ENCODE measurements around the gene DDHD1. TPM values are rescaled to one million over a fixed set of nuclear protein-coding genes. Genes with fewer than 3 reads are reported as not detected.

Gene DDHD1
- total RNA-seq: 17.8 and 19.1 TPM in 2 replicates

DNA sequence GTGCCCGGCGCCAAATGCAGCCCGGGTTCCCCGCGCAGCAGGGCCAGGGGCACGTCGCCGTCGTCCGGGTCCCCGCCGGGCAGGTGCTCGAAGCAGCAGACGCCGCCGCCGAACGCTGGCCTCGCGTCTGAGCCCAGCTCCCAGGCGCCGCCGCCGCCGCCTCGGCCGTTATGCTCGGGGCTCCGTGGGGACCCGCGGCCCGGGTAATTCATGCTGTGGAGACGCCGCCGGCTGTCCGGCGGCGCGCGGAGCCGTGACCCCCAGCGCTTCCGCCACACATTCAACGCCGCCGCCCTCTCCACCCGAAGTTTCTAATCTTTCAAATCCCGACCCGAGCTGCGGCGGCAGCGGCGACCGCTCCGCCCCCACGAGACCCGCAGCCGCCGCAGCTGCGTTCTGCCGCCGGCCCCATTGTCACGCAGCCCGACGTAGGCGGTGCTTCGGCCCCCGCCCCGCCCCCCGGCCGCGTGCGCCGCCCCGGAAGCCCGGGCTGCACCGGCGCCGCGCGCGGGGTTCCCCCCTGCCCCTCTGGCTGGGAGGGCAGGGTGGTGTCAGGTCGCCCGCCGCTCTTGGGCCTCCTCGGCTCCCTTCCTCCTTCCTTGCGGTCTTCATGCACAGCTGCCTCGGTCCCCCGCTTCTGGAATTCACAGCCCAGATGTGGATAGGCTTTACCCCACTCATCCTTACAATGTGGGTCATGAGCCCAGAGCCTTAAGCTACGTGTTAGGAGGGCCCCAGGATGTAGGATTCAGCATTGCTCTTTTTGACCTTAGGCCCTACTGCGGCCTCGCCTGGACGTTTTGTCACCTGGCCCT, at the start of gene DDHD1:
TSS of gene DDHD1 (minus strand) at position 437 of the 815 bp plus-strand sequence. CDS start at position 212, 225 bp downstream.

Other genes with a start within 250 kb of the DDHD1 start
- 143 and 184 TPM in 2 replicates for gene FERMT2, start 202.3 kb downstream of the DDHD1 start, total RNA-seq

Measured in smooth muscle cell of the umbilical artery (primary cell).